Spleen (tissue), 7 donors: Measurements from ENCODE around the gene ZNF438.

Source experiments
- CTCF ChIP-seq, 11 experiments: fragments of 200-600 bp in 7 of 11; fragments of 450-650 bp in 4 of 11; sonication (generic) in 4 of 11; IDR thresholded peaks in 8 of 11; conservative IDR thresholded peaks in 3 of 11; 1 replicate in 7 of 11; 2 replicates in 4 of 11; pipeline versions ENCODE4 v1.4.0 to v1.8.0; 2016 to 2021; ENCODE audit warnings: antibody characterized with exemption in 11 of 11, inconsistent platforms in 4 of 11, mild to moderate bottlenecking in 1 of 11
- POLR2AphosphoS5 ChIP-seq, 3 donors: sonication (generic); formaldehyde crosslinking; IDR thresholded peaks; one replicate each; pipeline ENCODE4 v1.5.1; 2017; ENCODE audit warnings: antibody characterized with exemption in 3 of 3
- donor health status: DM: no; HTN: no; CAD: no; lungs with moderate emphysema.
- donor health status: DM: no; HTN: no; CAD: no.
- donor health status: DM: no; HTN: no; CAD: no.

- TF ChIP-seq POLR2AphosphoS5 (IDR thresholded peaks at IDR 0.05) (no peak), CTCF (IDR thresholded peaks at IDR 0.05 in 8 of 11, conservative IDR thresholded peaks at IDR 0.05 in 3 of 11) (no peak)
Observed at GRCh38 chr10:31072451-31072850, 40.8 kb upstream of the ZNF438 start.
